22Rv1 (cell line): ENCODE results near the gene TNFAIP8.

ENCODE experiments used
- CTCF ChIP-seq: fragments of 450-650 bp; IDR thresholded peaks from 2 replicates; pipeline ENCODE4 v1.5.1; 2017; ENCODE audit warnings: mild to moderate bottlenecking
- ZFX ChIP-seq: fragments of 450-650 bp; IDR thresholded peaks from 2 replicates; pipeline ENCODE4 v1.6.1; 2017; ENCODE audit warnings: antibody characterized with exemption, borderline replicate concordance

GRCh38 chr5:119383008-119383407 lies 27.2 kb downstream of the TNFAIP8 start:
- no peak for TF ChIP-seq CTCF
- TF ChIP-seq ZFX, result no peak
